HG03066 (cell line): Measurements from ENCODE around the gene DCTPP1.
"Not testable (repeated sequence)": the region's sequence is repeated elsewhere in the genome, so short reads cannot be mapped to it uniquely, and the experiment has no call there.

Source experiments
- ATAC-seq: cut with Tn5 transposase; IDR thresholded peaks from one replicate; pipeline ENCODE4 v1.9.1; 2021; ENCODE audit warnings: low read depth; ENCODE audit not compliant: unreplicated experiment

DCTPP1 gene

DNA sequence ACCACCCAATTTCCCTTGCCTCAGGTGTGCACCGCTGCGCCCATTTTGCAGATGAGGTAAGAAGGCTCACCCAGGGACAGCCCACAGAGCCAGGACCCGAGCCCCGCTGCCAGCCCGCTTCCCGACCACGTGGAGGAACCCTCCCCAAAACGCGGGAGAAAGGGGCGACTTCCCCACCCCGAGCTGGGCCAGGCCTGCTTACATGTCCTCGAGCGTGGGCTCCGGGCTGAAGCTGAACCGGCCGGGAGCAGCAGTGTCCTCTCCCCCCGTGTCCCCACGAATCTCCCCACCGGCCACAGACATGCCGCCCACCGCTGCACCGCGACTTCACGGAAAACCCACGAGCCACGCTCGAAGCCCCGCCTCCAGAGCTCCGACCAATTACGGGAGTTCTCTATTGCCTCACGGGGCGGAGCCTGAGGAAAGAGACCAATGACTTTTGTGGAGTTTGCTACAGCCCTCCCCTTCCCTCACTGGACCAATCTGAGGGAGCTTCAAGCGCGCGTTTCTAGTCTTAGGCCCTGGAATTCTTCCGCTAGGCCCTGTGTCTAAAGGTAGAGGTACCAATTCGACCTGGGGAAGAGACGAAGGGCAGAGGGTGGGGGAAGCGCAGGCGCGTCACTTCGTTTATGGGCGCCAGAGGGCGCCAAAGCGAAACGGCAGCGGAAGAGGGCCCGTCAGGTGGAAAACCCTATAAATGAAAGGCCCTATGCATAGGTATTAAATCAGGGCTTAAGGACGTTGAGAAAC is at the start of gene DCTPP1:
DCTPP1 (minus strand) TSS at position 353 of the 750 bp plus-strand sequence; CDS start at position 303, 50 bp downstream.
- peak; percentile 98 for ATAC-seq

DNA sequence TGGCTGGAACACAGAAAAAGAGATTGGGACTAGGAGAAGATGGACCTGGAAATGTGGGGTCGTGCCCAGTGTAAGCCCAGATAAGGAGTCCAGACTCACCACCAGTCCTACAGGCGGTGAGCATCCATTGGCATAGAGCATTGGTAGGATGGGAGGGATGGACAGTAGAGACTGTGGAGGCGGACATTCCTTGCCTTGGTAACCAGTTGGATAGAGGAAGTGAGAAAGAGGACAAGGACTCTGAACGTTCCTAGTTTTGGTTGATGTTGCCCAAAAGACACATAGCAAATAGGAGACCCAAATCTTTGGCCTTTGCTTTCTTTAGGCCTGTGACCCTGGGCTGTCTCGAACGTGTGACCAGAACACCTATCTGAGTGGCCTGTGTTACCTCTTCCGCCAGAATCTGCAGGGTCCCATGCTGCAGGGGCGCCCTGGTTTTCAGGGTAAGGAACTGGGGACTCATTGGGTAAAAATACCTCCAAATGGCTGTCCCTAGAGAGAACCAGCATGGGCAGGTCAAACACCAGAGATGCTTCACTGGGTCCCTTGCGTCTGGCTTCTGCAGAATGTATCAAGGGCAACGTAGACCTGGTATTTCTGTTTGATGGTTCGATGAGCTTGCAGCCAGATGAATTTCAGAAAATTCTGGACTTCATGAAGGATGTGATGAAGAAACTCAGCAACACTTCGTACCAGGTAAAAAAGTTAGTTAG is 49.1 kb upstream of the DCTPP1 start:
- ATAC-seq = no peak

GRCh38 chr16:30477773-30478172 is 47.9 kb upstream of the DCTPP1 start:
- not testable (repeated sequence) for ATAC-seq

DNA sequence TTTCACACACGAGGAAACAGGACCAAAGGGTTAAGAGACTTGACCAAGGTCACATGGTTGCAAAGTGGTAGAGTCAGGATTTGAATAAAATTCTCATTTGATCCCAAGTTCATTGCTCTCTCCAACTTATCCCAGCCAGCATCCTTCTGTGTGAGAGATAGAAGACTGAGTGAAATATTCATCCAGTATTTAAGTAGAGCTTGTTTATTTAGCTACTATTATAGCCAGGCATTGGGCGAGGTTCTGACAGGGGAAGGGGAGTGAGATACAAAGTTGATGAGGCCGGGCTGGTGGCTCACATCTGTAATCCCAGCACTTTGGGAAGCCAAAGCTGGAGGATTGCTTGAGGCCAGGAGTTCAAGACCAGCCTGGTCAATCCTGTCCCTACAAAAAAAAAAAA is 47.2 kb upstream of the DCTPP1 start:
- ATAC-seq = no peak

DNA sequence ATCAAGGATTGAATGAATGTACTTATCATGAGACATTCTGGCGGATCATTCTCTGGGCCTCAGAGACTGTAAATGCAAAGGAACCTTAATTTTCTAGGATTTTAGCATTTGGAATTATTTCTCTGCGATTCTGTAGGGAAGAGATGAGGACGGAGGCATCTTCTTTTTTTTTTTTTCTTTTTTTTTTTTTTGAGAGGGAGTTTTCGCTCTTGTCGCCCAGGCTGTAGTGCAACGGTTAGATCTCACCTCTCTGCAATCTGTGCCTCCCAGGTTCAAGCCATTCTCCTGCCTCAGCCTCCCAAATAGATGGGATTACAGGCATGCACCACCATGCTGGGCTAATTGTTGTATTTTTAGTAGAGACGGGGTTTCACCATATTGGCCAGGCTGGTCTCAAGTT is 44.9 kb upstream of the DCTPP1 start:
- ATAC-seq = no peak

DNA sequence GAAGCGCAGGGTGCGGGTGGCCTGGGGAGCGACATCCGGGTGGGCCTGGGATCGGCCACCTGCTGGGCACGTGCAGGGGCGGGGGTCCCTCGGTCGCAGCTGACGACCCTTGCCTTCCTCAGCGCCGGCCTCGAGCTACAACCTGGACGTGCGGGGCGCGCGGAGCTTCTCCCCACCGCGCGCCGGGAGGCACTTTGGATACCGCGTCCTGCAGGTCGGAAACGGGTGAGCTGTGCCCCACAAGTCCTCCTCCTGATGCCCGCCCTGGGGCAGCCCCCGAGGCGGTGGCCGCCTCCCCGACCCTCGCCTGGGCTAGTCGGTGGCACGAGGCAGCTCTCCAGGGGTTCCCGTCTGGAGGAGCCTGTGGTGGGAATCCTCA is 44.2 kb upstream of the DCTPP1 start:
- no peak for ATAC-seq

GRCh38 chr16:30473231-30474073 is 43.6 kb upstream of the DCTPP1 start:
- no peak for ATAC-seq

DNA sequence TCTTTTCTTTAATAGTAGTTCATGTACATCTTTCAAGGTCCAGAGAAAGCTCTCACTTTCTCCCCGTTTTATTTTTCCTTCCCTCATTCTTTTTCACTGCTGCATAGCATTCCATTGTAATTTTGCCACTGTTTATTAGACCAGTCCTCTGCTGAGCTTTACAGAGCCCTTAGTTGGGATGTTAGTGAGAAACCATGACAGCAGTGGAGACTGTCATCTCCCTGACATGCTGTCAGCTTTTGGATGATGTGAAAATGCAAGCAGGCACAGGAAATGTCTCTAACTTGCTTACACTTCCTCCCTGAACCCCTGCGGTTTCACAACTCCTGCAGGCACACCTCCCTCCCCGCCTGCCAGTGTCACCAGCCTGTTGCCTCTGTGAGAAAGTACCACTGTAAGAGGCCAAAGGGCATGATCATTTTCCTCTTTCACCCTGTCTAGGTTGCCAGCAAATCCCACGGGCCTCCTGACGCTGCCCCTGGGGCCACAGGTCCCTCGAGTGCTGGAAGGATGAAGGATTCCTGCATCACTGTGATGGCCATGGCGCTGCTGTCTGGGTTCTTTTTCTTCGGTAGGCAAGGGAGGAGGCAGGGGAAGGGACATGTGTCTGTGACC is 42.6 kb upstream of the DCTPP1 start, which contains the start of gene ITGAL:
ITGAL (plus strand) TSS at position 415 of the 615 bp plus-strand sequence; CDS start at position 511, 96 bp downstream.
- peak; percentile 43 for ATAC-seq

DNA sequence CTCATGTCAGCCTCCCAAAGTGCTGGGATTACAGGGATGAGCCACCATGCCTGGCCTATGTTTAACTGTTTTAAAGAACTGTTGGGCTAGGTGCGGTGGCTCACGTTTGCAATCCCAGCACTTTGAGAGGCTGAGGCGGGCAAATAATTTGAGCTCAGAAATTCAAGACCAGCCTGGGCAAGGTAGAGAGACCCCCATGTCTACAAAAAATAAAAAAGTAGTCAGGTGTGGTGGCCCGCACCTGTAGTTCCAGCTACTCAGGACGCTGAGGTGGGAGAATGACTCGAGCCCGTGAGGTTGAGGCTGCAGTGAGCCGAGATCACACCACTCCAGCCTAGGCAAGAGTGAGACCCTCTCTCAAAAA is 40.8 kb upstream of the DCTPP1 start:
- ATAC-seq = no peak

DNA sequence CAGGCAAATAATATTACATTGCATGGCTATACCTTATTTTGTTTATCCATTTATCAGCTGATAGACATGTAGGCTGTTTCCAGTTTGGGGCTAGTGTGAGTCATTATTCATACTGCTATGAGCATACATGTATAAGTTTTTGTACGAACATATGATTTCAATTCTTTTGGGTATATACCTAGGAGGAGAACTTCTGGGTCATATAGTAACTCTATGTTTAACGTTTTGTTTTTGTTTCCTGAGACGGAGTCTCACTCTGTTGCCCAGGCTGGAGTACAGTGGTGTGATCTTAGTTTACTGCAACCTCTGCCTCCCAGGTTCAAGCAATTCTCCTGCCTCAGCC is 40.3 kb upstream of the DCTPP1 start:
- ATAC-seq = no peak

DNA sequence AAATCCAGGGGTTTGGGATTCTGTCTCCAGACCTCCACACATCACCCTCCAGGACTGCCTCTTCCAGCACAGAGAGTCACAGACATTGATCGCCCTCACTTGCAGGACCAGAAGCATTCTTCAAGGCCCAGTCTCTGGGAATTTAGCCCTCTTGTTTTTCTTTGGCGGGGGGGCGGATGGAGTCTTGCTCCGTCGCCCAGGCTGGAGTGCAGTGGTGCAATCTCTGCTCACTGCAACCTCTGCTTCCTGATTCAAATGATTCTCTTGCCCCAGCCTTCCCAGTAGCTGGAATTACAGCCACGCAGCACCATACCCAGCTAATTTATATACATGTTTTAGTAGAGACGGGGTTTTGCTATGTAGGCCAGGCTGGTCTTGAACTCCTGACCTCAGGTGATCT is 34.2 kb upstream of the DCTPP1 start:
- ATAC-seq = no peak

GRCh38 chr16:30461426-30461825 is 31.6 kb upstream of the DCTPP1 start:
- not testable (repeated sequence) for ATAC-seq

DNA sequence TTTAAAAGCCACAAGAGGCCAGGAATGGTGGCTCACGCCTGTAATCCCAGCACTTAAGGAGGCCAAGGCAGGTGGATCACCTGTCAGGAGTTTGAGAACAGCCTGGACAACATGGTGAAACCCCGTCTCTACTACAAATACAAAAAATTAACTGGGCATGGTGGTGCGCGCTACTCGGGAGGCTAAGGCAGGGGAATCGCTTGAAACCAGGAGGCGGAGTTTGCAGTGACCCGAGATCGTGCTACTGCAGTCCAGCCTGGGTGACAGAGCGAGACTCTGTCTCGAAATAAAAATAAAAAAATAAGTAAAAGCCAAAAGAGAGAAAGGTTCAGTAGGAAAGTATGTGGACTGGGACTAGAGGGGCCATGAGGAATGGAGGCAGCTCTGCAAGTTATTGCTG is 29.6 kb upstream of the DCTPP1 start:
- no peak for ATAC-seq

GRCh38 chr16:30458561-30459394 is 28.9 kb upstream of the DCTPP1 start:
- ATAC-seq = peak; percentile 89

DNA sequence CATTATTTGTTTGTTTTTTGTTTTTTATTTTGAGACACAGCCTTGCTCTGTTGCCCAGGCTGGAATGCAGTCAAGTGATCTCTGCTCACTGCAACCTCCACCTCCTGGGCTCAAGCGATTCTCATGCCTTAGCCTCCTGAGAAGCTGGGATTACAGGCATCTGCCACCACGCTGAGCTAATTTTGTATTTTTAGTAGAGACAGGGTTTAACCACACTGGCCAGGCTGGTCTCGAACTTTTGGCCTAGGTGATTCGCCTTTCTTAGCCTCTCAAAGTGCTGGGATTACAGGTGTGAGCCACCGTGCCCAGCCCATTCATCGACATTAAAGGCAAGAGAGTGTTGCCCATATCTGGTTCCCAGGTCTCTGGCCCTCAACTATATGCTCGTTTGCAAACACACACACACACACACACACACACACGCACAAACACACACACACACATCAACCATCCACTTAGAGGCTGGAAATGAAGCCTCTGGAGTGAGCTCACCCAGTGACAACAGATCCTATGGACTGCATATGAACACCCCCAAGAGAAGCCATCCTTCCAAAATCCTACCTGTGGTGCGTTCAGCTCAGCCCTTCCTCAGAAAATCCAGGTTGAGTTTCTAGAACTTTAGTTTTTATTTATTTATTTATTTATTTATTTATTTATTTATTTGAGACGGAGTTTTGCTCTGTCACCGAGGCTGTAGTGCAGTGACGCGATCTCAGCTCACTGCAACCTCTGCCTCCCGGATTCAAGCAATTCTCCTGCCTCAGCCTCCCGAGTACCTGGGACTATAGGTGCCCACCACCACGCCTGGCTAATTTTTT is 28.1 kb upstream of the DCTPP1 start:
- ATAC-seq = no peak

DNA sequence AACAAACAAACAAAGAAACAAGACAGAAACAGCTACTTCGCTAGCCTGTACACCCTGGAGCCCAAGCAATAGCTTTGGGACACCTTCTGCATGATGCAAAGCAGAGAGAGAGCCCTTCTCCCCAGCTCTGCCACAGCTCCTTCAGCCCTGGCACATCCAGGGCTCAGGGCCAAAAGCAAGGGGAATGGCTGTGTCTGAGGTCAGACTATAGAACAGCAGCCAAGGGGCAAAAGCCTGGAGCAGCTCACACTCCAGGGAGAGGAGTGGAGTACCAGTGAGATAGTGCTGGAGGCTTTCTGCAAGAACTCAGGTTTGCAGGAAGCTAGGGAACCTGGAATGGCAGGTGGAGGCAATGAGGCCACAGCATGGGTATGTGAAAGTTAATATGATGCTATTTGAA is 27.4 kb upstream of the DCTPP1 start:
- no peak for ATAC-seq

DNA sequence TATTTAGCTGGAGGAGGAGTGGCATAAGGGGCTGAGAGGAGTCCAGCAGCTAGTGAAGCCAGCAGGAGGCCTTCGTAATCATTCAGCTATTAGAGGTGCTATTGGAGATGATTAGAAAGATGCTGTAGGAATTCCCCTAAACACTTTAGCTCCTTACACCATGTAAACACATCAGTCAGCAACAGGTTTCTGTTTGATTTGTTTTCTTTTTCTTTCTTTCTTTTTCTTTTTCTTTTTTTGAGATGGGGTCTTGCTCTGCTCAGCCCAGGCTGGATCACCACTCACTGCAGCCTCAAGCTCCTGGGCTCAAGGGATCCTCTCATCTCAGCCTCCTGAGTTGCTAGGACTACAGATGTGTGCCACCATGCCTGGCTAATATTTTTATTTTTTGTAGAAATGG is 26.5 kb upstream of the DCTPP1 start:
- ATAC-seq = no peak

DNA sequence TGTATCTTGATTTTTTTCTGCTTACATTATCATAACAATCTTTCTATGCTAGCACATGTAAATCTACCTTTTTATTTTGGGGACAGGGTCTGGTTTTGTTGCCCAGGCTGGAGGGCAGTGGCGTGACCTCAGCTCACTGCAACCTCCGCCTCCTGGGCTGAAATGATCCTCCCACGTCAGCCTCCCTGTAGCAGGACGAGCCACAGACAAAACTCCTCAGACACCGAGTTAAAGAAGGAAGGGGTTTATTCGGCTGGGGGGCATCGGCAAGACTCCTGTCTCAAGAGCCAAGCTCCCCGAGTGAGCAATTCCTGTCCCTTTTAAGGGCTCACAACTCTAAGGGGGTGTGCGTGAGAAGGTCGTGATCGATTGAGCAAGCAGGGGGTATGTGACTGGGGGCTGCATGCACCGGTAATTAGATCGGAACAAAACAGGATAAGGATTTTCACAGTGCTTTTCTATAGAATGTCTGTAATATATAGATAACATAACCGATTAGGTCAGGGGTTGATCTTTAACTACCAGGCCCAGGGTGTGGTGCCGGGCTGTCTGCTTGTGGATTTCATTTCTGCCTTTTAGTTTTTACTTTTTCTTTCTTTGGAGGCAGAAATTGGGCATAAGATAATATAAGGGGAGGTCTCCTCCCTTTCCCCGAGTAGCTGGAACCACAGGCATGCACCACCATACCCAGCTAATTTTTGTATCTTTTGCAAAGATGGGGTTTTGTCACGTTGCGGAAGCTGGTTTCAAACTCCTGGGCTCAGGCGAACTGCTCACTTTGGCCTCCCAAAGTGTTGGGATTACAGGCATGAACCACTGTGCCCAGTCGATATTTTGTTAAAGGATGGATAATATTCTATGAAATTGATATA is 23.1 kb upstream of the DCTPP1 start:
- not testable (repeated sequence) for ATAC-seq
